BE2C (cell line): ENCODE measurements around the gene OPRL1.
"Not testable (repeated sequence)": the region's sequence is repeated elsewhere in the genome, so short reads cannot be mapped to it uniquely, and the experiment has no call there.

Experiments
- DNase-seq: peaks from one replicate; pipeline ENCODE4 v3.0.0-alpha.2; 2020
- H3K27me3 ChIP-seq: fragments of 250-450 bp; sonication (Bioruptor Pico); 2 replicates; pipeline ENCODE4 v1.5.1; 2020; ENCODE audit warnings: mild to moderate bottlenecking
- H3K36me3 ChIP-seq: fragments of 250-450 bp; sonication (Bioruptor Pico); 2 replicates; pipeline ENCODE4 v1.5.1; 2020; ENCODE audit warnings: mild to moderate bottlenecking
- H3K4me1 ChIP-seq: fragments of 250-450 bp; sonication (Bioruptor Pico); 2 replicates; pipeline ENCODE4 v1.5.1; 2020
- H3K4me3 ChIP-seq: 2 replicates; pipeline ENCODE4 v1.5.1; 2011; ENCODE audit warnings: low read depth, low read length
- H3K9me3 ChIP-seq: fragments of 250-450 bp; sonication (Bioruptor Pico); 2 replicates; pipeline ENCODE4 v1.5.1; 2020
- CTCF ChIP-seq: IDR thresholded peaks from 2 replicates; pipeline ENCODE4 v1.5.1; 2012; ENCODE audit warnings: mild to moderate bottlenecking, low read depth, low read length

OPRL1 gene

DNA sequence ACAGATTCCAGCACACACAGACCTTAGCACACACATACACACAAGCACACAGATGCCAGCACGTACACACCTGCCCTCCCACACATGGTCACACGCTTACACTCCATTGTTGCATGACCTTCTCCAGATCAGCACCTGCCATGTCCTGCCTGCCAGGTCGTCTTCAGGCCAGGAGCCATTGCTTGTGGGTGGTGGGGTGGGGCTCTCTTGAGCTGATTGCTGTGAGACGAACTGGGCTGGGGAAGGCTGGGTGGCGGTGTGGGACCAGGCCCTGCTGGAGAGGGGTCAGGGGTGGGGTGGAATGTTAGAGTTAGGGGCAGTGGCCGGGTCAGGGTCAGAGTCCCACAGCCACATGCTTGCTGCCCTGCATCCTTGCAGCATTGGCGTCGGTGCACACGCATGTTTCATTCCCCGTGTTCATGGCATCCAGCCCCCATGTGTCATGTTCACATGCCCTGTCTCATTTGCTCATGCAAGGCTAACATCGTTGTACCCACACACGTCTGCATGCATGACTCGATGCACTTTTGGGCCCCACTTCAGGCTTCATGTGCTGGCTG lies 34.0 kb downstream of the OPRL1 start:
- no peaks in the 10 kb centered on the region for H3K27me3 ChIP-seq
- H3K36me3 ChIP-seq = no peaks in the 10 kb centered on the region
- no peak overlapping the region for H3K4me3 ChIP-seq
- TF ChIP-seq CTCF = no peak
- no peaks in the 10 kb centered on the region for H3K9me3 ChIP-seq
- H3K4me1 ChIP-seq = peaks cover 51% of the 10 kb centered on the region
- no peak for DNase-seq

- no peak for DNase-seq
- Histone ChIP-seq H3K4me3 (no peak overlapping the region), H3K9me3 (no peaks in the 10 kb centered on the region), H3K36me3 (no peaks in the 10 kb centered on the region), H3K27me3 (no peaks in the 10 kb centered on the region), H3K4me1 (peaks cover 48% of the 10 kb centered on the region)
- TF ChIP-seq CTCF = no peak
These were observed 34.6 kb downstream of the OPRL1 start for GRCh38 chr20:64114356-64114971.

- DNase-seq = no peak
- no peak overlapping the region for H3K4me3 ChIP-seq
- H3K27me3 ChIP-seq = no peaks in the 10 kb centered on the region
- H3K4me1 ChIP-seq = peaks cover 44% of the 10 kb centered on the region
- TF ChIP-seq CTCF = no peak
- H3K9me3 ChIP-seq = no peaks in the 10 kb centered on the region
- no peaks in the 10 kb centered on the region for H3K36me3 ChIP-seq
These were observed 35.5 kb downstream of the OPRL1 start for GRCh38 chr20:64115171-64115911.

GRCh38 chr20:64116016-64116415 lies 36.1 kb downstream of the OPRL1 start:
- Histone ChIP-seq H3K36me3 (no peaks in the 10 kb centered on the region), H3K27me3 (no peaks in the 10 kb centered on the region), H3K4me1 (peaks cover 43% of the 10 kb centered on the region), H3K9me3 (no peaks in the 10 kb centered on the region), H3K4me3 (no peak overlapping the region)
- no peak for TF ChIP-seq CTCF
- DNase-seq = no peak

- no peak for TF ChIP-seq CTCF
- DNase-seq = no peak
- H3K4me3 ChIP-seq = no peak overlapping the region
- H3K36me3 ChIP-seq = no peaks in the 10 kb centered on the region
- H3K4me1 ChIP-seq = peaks cover 35% of the 10 kb centered on the region
- H3K27me3 ChIP-seq = no peaks in the 10 kb centered on the region
- no peaks in the 10 kb centered on the region for H3K9me3 ChIP-seq
These were observed 36.9 kb downstream of the OPRL1 start for GRCh38 chr20:64116541-64117431.

- H3K36me3 ChIP-seq, H3K27me3 ChIP-seq, H3K4me3 ChIP-seq, DNase-seq, H3K9me3 ChIP-seq: not testable (repeated sequence)
- H3K4me1 ChIP-seq = peaks cover 31% of the 10 kb centered on the region
These were observed 37.5 kb downstream of the OPRL1 start for GRCh38 chr20:64117432-64117777.
